GM21447 (cell line): ENCODE measurements around the gene APP.
"Not testable (repeated sequence)": the region's sequence is repeated elsewhere in the genome, so short reads cannot be mapped to it uniquely, and the experiment has no call there.

Experiments used
- ATAC-seq: cut with Tn5 transposase; IDR thresholded peaks from one replicate; pipeline ENCODE4 v1.9.1; 2021; ENCODE audit not compliant: unreplicated experiment

Gene APP

GRCh38 chr21:26105819-26106218 is 64.8 kb downstream of the APP start:
- ATAC-seq = no peak

GRCh38 chr21:26100573-26100972 is 70.0 kb downstream of the APP start:
- ATAC-seq = no peak

DNA sequence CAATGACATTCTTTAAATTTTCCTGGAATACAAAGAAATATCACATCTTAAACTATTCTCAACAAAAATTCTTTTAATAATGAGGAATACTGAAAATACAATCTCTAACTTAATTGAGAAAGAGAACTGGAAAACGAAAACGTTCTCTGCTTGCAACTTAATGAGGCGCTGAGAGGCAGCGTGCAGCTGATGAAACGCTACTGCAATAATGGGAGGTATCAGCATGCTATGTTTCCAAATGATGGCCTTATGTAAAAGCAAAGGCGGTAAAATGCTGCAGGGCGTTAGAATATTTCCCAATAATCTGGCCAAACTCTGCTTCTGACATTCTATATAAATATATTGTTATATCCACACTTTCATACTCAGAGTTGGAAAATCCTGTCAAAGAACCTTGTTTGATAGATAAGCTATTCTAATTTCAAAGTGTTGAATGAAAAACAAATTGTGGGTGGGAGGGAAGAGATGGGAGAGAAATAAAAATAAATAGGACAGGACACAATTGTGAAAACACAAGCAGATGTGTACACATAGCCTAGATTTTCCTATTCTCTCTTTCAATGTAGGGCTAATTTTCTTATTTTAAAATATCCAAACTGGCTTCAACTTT is 70.9 kb downstream of the APP start:
- no peak for ATAC-seq

GRCh38 chr21:26098772-26099397 is 71.7 kb downstream of the APP start:
- no peak for ATAC-seq

GRCh38 chr21:26097475-26097874 is 73.1 kb downstream of the APP start:
- no peak for ATAC-seq

GRCh38 chr21:26096494-26097371 is 73.8 kb downstream of the APP start:
- ATAC-seq = no peak

DNA sequence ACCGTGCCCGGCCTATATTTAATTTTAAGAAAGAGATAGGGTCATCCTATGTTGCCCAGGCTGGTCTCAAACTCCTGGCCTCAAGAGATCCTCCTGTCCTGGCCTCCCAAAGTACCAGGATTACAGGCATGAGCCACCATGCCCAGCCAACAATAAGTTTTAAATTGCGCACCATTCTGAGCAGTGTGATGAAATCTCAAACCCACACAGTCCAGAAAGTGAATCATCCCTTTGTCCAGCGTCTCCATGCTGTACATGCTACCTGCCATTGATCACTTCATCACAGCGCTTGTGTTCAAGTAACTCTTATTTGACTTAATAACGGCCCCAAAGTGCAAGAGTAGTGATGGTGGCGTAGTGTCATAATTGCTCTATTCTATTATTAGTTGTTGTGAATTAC is 75.4 kb downstream of the APP start:
- ATAC-seq = no peak

DNA sequence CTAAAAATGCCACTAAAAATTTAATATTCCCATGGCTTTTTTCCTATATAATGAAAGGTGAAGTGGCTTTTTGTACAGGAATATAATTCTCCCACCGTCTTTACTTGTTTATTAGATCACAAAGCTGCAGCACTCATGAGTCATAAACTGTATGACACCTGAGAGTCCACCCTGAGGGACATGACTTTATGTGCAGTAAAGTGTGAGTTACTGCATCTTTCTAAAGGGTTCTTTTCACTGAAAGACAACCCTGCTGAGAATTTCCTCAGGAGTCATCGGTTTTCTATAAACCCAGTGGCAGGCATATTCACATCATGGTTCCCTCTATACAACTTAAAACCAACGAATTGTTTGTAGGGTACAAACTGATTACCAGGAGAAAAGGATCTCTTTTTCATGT is 77.4 kb downstream of the APP start:
- ATAC-seq = no peak

DNA sequence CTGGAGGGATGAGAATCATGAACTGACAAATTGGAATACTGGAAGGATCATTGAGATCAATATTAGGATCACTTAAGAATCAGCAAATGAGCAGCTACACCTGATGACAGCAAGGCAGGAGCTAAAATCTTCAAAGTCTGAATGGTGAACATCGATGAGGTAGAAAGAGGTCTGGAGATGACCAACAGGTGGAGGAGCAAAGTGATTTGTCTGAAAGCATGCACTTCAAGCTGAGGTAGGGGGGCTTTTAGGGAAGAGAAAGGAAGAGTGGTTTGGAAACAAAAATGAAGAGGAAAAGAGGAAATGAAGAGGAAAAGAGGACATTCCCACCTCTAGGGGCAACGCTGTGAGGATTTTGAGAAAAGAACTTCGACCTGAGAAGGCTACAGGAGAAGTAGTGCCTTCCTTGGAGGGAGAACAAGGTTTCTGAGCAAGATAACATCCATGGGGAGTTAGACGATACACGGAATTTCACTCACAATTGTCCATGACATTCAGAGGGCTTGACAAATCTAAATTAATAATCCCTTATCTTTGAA is 79.0 kb downstream of the APP start:
- ATAC-seq = no peak

DNA sequence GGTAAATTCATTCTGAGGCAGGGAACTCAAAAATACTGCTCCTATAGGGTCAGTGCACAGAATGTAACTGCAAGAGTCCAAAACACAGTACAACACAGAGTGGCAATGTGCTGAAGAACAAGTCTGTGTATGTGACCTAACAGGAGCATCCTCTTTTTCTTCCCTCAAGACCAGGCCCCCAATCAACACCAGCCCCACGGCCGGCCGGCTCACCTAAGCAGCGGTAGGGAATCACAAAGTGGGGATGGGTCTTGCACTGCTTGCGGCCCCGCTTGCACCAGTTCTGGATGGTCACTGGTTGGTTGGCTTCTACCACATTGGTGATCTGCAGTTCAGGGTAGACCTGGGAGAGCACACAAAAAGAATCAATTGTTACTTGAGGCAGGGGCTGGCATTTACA is 80.8 kb downstream of the APP start:
- ATAC-seq = no peak

DNA sequence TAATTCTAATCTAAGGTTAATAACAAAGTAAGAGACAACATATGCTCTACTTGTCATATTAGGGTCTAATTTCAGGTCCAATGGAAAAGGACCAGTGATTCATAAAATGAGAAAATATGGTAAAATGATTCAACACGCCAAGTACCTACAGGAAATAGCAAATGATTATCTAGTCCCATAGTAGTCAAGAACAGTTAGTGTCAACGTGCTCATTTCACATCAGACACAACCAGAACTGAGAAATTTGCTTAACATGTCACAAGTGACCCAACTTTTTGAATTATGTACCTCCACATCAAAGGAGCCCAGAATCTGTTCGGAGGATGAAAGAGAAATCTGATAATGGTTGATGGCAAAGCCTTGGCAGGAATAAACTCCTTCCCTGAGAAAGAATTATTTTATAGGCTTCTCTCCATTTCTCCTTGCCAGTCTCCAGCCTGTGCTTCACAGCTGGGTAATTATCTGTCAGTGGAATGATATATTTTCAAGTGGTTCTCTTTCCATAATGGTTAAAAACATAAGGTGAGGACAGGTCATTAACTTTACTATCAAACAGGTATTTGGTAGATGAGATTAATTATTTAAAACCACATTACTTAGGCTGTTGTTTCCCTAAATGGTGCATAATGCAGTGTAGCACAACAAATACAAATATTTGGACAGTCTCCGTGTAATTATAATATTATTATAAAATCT is 83.2 kb downstream of the APP start:
- ATAC-seq = no peak

DNA sequence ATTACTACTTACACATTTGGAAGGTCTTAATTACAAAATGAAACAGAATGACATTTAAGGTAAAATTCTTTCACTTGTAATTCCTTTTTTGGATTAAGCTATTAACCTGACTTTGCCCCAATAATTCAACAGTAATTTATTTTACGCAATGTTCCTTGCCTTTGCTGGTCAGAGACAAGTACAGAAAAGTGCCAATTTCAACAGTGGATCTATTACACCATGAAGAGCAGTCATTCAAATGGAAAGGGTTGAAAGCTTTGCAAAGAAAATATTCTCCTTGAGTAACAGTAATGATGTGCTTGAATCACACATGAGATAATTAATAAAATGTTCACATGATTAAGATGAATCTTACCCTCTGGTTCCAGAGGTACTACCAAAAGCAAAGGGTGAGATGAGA is 84.7 kb downstream of the APP start:
- no peak for ATAC-seq

DNA sequence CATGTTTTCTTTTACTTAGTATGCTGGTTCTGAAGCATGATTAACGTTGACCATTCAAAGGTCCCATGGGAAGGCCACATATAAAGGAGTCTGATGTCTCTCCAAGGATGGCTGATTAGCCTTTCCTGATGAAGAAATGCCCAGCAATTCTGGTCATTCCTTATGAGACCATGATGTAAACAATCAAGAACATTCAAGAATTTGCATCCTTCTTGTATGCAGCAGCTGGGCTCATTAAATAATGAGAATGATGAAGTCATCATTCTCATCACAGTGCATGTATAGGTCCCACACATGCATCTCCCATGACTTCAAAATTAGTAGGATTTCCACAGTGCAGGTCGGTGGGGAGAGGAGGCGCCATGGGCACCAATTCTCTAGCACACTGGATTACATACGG is 85.4 kb downstream of the APP start:
- no peak for ATAC-seq

DNA sequence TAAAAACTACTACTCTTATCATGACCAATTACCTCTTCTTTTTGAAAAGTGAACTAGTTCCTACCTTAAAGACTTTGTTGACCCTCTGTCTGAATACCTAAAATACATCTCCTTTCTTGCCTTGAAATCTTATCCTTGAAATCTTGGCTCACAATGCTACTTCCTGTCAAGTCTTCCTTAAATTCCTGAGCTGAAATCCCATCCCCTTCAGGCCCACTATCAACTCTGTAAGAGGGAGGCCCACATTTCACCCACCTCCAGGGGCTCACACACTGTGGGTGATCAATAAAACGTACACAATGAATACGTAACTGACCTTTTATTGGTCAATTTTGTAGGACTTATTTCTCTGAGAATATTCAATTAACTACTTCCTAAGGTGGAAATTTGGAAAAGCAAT is 88.0 kb downstream of the APP start:
- ATAC-seq = no peak

GRCh38 chr21:26081175-26081760 is 89.3 kb downstream of the APP start:
- ATAC-seq = not testable (repeated sequence)

- ATAC-seq = no peak
Measured at GRCh38 chr21:26080211-26080610, 90.4 kb downstream of the APP start.

GRCh38 chr21:26079366-26079765 is 91.2 kb downstream of the APP start:
- ATAC-seq = no peak

- no peak for ATAC-seq
Measured at GRCh38 chr21:26077521-26077920, 93.0 kb downstream of the APP start.

DNA sequence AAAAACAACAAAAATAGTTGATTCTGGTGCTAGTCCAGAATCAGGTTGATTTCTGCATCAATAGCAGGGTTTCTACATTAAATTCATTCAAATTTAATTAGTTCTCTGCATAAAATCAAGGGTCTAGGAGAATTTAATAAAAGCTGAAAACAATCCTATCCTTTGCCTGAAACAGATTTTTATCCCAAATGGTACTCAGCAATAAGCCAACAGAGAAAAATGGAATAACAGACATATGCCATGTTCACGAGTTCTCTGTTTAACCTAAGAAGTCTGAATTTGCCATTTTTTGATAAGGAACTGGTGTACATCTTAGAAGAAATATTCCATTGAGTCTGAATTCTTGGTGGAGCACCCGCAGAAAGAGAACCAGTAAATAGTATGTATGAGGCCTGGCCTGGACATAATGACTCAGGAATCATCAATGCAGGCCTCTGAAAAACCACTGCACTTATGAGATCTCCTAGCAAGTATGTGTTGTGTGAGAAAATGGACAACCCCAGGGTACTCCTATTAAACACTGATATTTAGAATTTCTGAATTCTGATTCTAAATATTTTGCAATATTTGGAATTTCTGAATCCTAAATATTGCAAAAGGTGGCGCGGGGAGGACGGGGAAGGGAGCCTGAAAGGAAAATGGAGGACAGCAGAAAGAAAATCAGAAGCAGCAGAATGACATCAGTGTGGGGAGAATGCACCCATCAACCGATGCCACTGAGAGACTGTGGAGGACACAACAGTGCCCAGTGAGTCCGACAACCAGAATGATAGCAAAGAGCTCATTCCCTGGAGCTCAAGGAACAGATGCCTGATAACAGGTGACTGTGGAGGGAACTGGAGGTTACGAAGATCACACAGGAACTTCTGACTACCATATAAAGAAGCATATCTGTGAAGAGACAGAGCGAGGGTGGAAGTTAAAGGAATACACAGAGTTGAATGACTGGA is 97.6 kb downstream of the APP start:
- ATAC-seq = no peak
